Measurements from ENCODE around the gene EDEM1.

The EDEM1 gene

GRCh38 chr3:5201536-5201935 lies 14.0 kb downstream of the EDEM1 start:
- DNase-seq, result no peak

- no peak for DNase-seq
These were observed 14.7 kb downstream of the EDEM1 start for GRCh38 chr3:5202222-5202621.

- DNase-seq, result no peak
These were observed 17.8 kb downstream of the EDEM1 start for GRCh38 chr3:5205165-5205941.

- DNase-seq, result no peak
These were observed 23.4 kb downstream of the EDEM1 start for GRCh38 chr3:5210926-5211325.

- DNase-seq, result no peak
These were observed 25.4 kb downstream of the EDEM1 start for GRCh38 chr3:5212628-5213573.

DNA sequence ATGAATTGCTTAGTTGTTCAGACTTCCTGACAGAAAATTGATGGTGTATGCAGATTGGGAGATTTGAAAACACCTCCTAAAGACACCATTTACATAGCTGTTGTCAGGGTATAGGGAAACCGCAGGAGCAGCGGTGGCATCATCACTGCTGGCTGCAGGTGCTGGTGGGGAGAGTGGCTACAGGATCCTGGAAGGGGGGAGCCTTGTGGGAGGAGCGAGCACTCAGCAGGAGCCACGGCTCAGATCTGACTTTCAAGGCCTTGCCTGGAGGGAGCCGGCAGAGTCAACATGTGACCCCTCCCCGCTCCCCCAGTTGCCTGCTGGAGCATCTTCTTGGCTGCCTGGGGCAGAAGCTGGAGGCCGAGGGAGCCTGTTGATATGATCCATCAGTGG lies 26.1 kb downstream of the EDEM1 start:
- no peak for DNase-seq

GRCh38 chr3:5214352-5214751 lies 26.8 kb downstream of the EDEM1 start:
- no peak for DNase-seq

- DNase-seq, result peak in 2 of 3 experiments; percentile 4 to 60
These were observed 30.5 kb downstream of the EDEM1 start for GRCh38 chr3:5217824-5218595.

GRCh38 chr3:5218815-5219214 lies 31.3 kb downstream of the EDEM1 start:
- no peak for DNase-seq

- no peak for DNase-seq
These were observed 31.7 kb downstream of the EDEM1 start for GRCh38 chr3:5219216-5219615.

GRCh38 chr3:5220193-5220592 lies 32.7 kb downstream of the EDEM1 start:
- DNase-seq, result no peak

- DNase-seq, result no peak
These were observed 33.3 kb downstream of the EDEM1 start for GRCh38 chr3:5220667-5221431.

GRCh38 chr3:5221701-5222100 lies 34.2 kb downstream of the EDEM1 start:
- DNase-seq, result no peak

DNA sequence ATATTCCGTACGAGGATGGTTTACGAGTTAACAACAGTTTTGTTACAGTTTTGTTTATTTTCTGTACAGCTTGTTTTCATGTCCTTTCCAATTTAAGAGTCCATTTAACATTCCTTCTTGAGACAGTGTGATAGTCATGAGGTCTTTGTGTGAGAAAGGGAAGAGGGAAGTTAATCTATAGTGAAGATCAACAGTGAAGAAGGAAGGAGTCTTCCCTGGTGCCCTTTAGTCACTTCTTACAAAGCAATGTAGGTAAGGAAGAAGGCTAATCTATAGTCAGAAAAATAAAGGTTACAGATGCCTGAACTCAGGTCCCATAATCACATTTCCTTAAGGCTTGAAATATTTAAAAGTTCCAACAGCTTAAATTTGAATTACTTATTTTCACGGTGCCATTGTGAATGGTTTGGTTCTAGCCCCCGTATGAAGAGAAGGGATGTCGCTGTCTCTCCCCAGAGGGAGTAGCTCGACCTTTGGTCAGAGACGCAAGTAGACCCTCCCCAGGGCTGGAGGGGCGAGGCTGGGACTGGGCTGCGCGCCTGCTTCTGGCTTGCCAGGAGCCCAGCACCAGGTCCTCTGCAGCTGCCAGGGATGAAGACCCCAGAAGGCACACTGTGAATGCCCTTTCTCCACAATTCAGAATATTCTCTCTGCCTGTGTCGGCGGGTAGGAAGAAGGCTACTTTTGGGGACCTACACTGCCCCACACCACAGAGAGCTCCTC lies 34.9 kb downstream of the EDEM1 start:
- no peak for DNase-seq

GRCh38 chr3:5226783-5227182 lies 39.3 kb downstream of the EDEM1 start:
- peak in 1 of 3 experiments; percentile 25 for DNase-seq

- no peak for DNase-seq
These were observed 40.3 kb downstream of the EDEM1 start for GRCh38 chr3:5227812-5228211.

DNA sequence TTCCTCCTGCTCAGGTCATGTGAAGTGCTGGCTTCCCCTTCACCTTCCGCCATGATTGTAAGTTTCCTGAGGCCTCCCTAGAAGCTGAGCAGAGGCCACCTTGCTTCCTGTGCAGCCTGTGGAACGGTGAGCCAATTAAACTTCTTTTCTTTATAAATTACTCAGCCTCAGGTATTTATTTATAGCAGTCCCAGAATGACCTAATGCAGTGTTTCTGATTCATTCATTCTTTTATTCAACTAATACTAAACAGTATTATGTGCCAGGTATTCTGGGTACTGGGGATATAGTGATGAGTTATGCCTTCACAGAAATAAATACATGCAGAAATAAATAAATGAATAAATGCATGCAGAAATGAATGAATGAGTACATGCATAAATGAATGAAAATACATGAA lies 41.9 kb downstream of the EDEM1 start:
- DNase-seq, result no peak

- peak in 2 of 3 experiments; percentile 27 to 57 for DNase-seq
These were observed 43.6 kb downstream of the EDEM1 start for GRCh38 chr3:5231074-5231473.

DNA sequence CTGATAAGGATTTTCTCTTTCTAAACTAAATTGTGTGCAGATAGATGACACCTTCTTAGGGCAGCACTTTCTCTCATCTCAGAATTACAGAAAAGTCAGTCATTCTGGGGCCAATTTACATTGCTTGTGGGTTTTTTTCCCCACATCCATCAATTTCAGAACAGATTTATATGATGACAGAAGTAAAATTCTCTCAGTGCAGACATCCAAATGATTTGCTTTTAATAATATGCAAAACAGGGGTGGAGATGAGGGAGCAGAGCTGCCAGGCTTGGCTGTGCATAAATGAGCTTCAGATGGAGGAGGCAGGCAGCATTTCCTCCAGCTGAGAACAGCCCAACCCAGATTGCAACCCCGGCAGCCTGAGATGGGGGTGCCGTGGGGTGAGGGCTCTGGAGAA lies 44.0 kb downstream of the EDEM1 start:
- DNase-seq, result no peak

DNA sequence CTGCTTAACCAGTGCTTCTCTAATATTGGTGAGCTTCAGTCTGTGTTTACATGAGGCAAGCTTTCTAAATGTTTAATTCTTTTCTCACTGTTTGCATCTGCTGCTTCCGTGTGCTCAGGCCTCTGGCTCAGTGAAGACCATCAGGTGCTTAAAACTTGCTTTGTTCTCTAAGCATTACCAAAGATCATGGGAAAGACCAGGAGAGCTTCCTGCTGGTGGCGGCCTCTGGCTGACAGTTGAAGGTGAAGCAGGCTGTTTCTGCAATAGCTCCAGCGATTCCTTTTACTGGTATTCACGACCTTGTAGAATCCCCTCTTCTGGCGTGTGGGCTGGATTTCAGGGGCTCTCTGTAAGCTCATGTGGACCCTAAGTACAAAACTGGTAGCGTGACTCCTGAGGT lies 45.1 kb downstream of the EDEM1 start:
- no peak for DNase-seq

- DNase-seq, result no peak
These were observed 45.5 kb downstream of the EDEM1 start for GRCh38 chr3:5233026-5233425.

GRCh38 chr3:5235655-5236054 lies 48.1 kb downstream of the EDEM1 start:
- no peak for DNase-seq

All from NCI-H1417 (cell line).